ENCODE measurements around the gene WNT1. TPM values are rescaled to one million over a fixed set of nuclear protein-coding genes. Genes with fewer than 3 reads are reported as not detected.
A peak's percentile ranks its signal among the peaks of the same experiment; 100 is the strongest.

The WNT1 gene
- not detected for polyA plus RNA-seq (ENCODE audit: insufficient read length)

GRCh38 chr12:48978291-48978740, at the start of gene WNT1:
Gene WNT1 (plus strand): TSS chr12:48978322. CDS start chr12:48978651, 329 bp downstream.
- no peak for DNase-seq

GRCh38 chr12:48929551-48929950, 48.6 kb upstream of the WNT1 start:
- no peak for DNase-seq

GRCh38 chr12:48930475-48930874, 47.6 kb upstream of the WNT1 start:
- DNase-seq = no peak

- DNase-seq = no peak
Observed at GRCh38 chr12:48932878-48933277, 45.2 kb upstream of the WNT1 start.

GRCh38 chr12:48933664-48934311, 44.3 kb upstream of the WNT1 start:
- DNase-seq = no peak

GRCh38 chr12:48934312-48934706, 43.8 kb upstream of the WNT1 start:
- DNase-seq = no peak

GRCh38 chr12:48936379-48936979, 41.6 kb upstream of the WNT1 start:
- DNase-seq = peak; percentile 66

- DNase-seq = no peak
Observed at GRCh38 chr12:48937170-48937569, 41.0 kb upstream of the WNT1 start.

GRCh38 chr12:48938805-48939204, 39.3 kb upstream of the WNT1 start:
- DNase-seq = no peak

GRCh38 chr12:48940181-48940580, 37.9 kb upstream of the WNT1 start:
- no peak for DNase-seq

- DNase-seq = no peak
Observed at GRCh38 chr12:48943221-48943620, 34.9 kb upstream of the WNT1 start.

- no peak for DNase-seq
Observed at GRCh38 chr12:48946205-48946604, 31.9 kb upstream of the WNT1 start.

GRCh38 chr12:48946943-48947342, 31.2 kb upstream of the WNT1 start:
- DNase-seq = no peak

- no peak for DNase-seq
Observed at GRCh38 chr12:48947727-48948126, 30.4 kb upstream of the WNT1 start.

- no peak for DNase-seq
Observed at GRCh38 chr12:48952691-48953090, 25.4 kb upstream of the WNT1 start.

GRCh38 chr12:48954061-48954460, 24.1 kb upstream of the WNT1 start:
- DNase-seq = no peak

- DNase-seq = no peak
Observed at GRCh38 chr12:48954841-48955501, 23.2 kb upstream of the WNT1 start.

GRCh38 chr12:48956279-48957140, 21.6 kb upstream of the WNT1 start:
- DNase-seq = peak; percentile 93

GRCh38 chr12:48957141-48958048, 20.7 kb upstream of the WNT1 start, which contains the start of gene ARF3:
Gene ARF3 (minus strand): TSS chr12:48957487. CDS start chr12:48941095, 16,392 bp downstream.
- peak; percentile 95 for DNase-seq

GRCh38 chr12:48958049-48958388, 20.1 kb upstream of the WNT1 start:
- DNase-seq = no peak

- DNase-seq = no peak
Observed at GRCh38 chr12:48960834-48961233, 17.3 kb upstream of the WNT1 start.

GRCh38 chr12:48961331-48961730, 16.8 kb upstream of the WNT1 start:
- DNase-seq = no peak

All from hindlimb muscle (tissue), 1 donor.